Measurements from ENCODE around the gene TPH1.
"Not testable (repeated sequence)": the region's sequence is repeated elsewhere in the genome, so short reads cannot be mapped to it uniquely, and the experiment has no call there.

TPH1 gene

GRCh38 chr11:18016789-18017188, 29.3 kb downstream of the TPH1 start:
- FAIRE-seq: no peak

GRCh38 chr11:18014876-18015275, 31.2 kb downstream of the TPH1 start:
- FAIRE-seq: no peak

- FAIRE-seq: no peak
These were observed 32.1 kb downstream of the TPH1 start for GRCh38 chr11:18013790-18014507.

- FAIRE-seq: no peak
These were observed 32.9 kb downstream of the TPH1 start, which contains the start of gene SERGEF for GRCh38 chr11:18012906-18013781. Gene SERGEF, minus strand, starts transcription at chr11:18013047. Its CDS starts 37 bp downstream, at chr11:18013010.

- FAIRE-seq: no peak
These were observed 33.8 kb downstream of the TPH1 start for GRCh38 chr11:18012122-18012905.

GRCh38 chr11:18011633-18012032, 34.4 kb downstream of the TPH1 start:
- no peak for FAIRE-seq

GRCh38 chr11:18010977-18011586, 35.0 kb downstream of the TPH1 start:
- no peak for FAIRE-seq

GRCh38 chr11:18010121-18010670, 35.9 kb downstream of the TPH1 start:
- no peak for FAIRE-seq

- no peak for FAIRE-seq
These were observed 40.5 kb downstream of the TPH1 start for GRCh38 chr11:18005376-18006129.

GRCh38 chr11:18001191-18001590, 44.9 kb downstream of the TPH1 start:
- FAIRE-seq: no peak

- FAIRE-seq: no peak
These were observed 45.3 kb downstream of the TPH1 start for GRCh38 chr11:18000760-18001159.

- not testable (repeated sequence) for FAIRE-seq
These were observed 45.9 kb downstream of the TPH1 start for GRCh38 chr11:18000128-18000527.

Data from colon (tissue), 2 donors.